PC-3 (cell line): Measurements from ENCODE around the gene YEATS4. TPM values are rescaled to one million over a fixed set of nuclear protein-coding genes. Genes with fewer than 3 reads are reported as not detected.

Experiments used
- ATAC-seq: fragments of 200-7000 bp; cut with Tn5 transposase; 2 replicates; pipeline ENCODE4 v1.9.1; 2020; ENCODE audit warnings: mild to moderate bottlenecking, moderate library complexity
- BruUV-seq: library from RNA; stranded (reverse); fragments of 400-500 nt; replicated peaks from 2 replicates; lab custom pipeline; 2021; lab: Mats Ljungman, UMichigan
- CTCF ChIA-PET: fragments of 300-600 bp; sonication (Branson Sonifier 250); formaldehyde crosslinking; loops from one replicate; lab custom pipeline; 2022; ENCODE audit warnings: antibody characterized with exemption; lab: Charles Lee
- POLR2A ChIA-PET: fragments of 300-600 bp; sonication (Branson Sonifier 250); formaldehyde crosslinking; loops from one replicate; lab custom pipeline; 2022; ENCODE audit warnings: antibody characterized with exemption; ENCODE audit not compliant: unreplicated experiment; lab: Charles Lee
- DNase-seq: peaks from one replicate; pipeline ENCODE4 v3.0.0-alpha.2; 2015
- H2AFZ ChIP-seq: fragments of 300-600 bp; sonication (generic); 2 replicates; pipeline ENCODE4 v1.6.0; 2016; ENCODE audit warnings: antibody characterized with exemption, low read length
- H3F3A ChIP-seq: fragments of 300-600 bp; sonication (generic); one replicate; pipeline ENCODE4 v1.6.0; 2017; ENCODE audit warnings: antibody characterized with exemption, low read length, control low read depth, mild to moderate bottlenecking; ENCODE audit not compliant: unreplicated experiment
- H3K27ac ChIP-seq: fragments of 300-600 bp; sonication (generic); 2 replicates; pipeline ENCODE4 v1.5.1; 2016; ENCODE audit warnings: mild to moderate bottlenecking, low read length
- H3K27me3 ChIP-seq: fragments of 300-600 bp; sonication (generic); 2 replicates; pipeline ENCODE4 v1.6.1; 2016; ENCODE audit warnings: low read length, mixed read lengths
- H3K36me3 ChIP-seq: fragments of 300-600 bp; sonication (generic); 2 replicates; pipeline ENCODE4 v1.6.1; 2016; ENCODE audit warnings: low read depth, mixed run types, low read length, mixed read lengths
- H3K4me1 ChIP-seq: fragments of 300-600 bp; sonication (generic); 2 replicates; pipeline ENCODE4 v1.5.1; 2016; ENCODE audit warnings: low read length; ENCODE audit not compliant: insufficient read depth
- H3K4me2 ChIP-seq: fragments of 300-600 bp; sonication (generic); 2 replicates; pipeline ENCODE4 v1.6.0; 2016; ENCODE audit warnings: low read length
- H3K4me3 ChIP-seq: fragments of 300-600 bp; sonication (generic); 2 replicates; pipeline ENCODE4 v1.5.1; 2016; ENCODE audit warnings: mild to moderate bottlenecking, low read length, mixed read lengths
- H3K79me2 ChIP-seq: fragments of 300-600 bp; sonication (generic); 2 replicates; pipeline ENCODE4 v1.6.1; 2017; ENCODE audit warnings: low read length, mixed read lengths
- H3K9ac ChIP-seq: fragments of 300-600 bp; sonication (generic); 2 replicates; pipeline ENCODE4 v1.6.0; 2016; ENCODE audit warnings: mild to moderate bottlenecking, low read length
- H3K9me2 ChIP-seq: fragments of 300-600 bp; sonication (generic); replicated peaks from 2 replicates; pipeline ENCODE4 v1.6.1; 2016; ENCODE audit warnings: mixed run types, low read length, mixed read lengths
- H3K9me3 ChIP-seq: fragments of 300-600 bp; sonication (generic); 2 replicates; pipeline ENCODE4 v1.6.1; 2016; ENCODE audit warnings: low read length, mixed read lengths
- H4K20me1 ChIP-seq: fragments of 300-600 bp; sonication (generic); 2 replicates; pipeline ENCODE4 v1.6.1; 2016; ENCODE audit warnings: low read length, mixed read lengths
- CTCF ChIP-seq: fragments of 300-600 bp; sonication (generic); conservative IDR thresholded peaks from 2 replicates; pipeline ENCODE4 v1.5.1; 2017; ENCODE audit warnings: antibody characterized with exemption, low read depth, mild to moderate bottlenecking, low read length
- EZH2 ChIP-seq: fragments of 300-600 bp; sonication (generic); IDR thresholded peaks from one replicate; pipeline ENCODE4 v1.6.1; 2017; ENCODE audit warnings: antibody characterized with exemption, mild to moderate bottlenecking, low read length; ENCODE audit not compliant: unreplicated experiment
- EZH2phosphoT487 ChIP-seq: fragments of 300-600 bp; sonication (generic); IDR thresholded peaks from 2 replicates; pipeline ENCODE4 v1.6.1; 2018; ENCODE audit warnings: mild to moderate bottlenecking, antibody characterized with exemption, low read length, borderline replicate concordance
- intact Hi-C: fragments of 100-400 bp; cut with micrococcal nuclease; formaldehyde crosslinking; loops from 2 replicates; pipeline ENCODE4 v1.9.0; 2023
- total RNA-seq: library from RNA; depleted of rRNA; stranded (reverse); fragments of >200 nt; gene quantifications from 2 replicates; pipeline ENCODE4 v1.2.3, GENCODE V29; 2014

YEATS4 gene
- total RNA-seq, 1 experiment from 2014 or later: 41.3 TPM

- H3K9ac ChIP-seq: no peak overlapping the region
- H3F3A ChIP-seq: no peaks in the 10 kb centered on the region
- TF ChIP-seq CTCF (no peak), EZH2phosphoT487 (no peak), EZH2 (no peak)
- no peaks in the 10 kb centered on the region for H4K20me1 ChIP-seq
- ATAC-seq: peak; percentile 100
- no peak overlapping the region; the same call in 1 of the 2 replicates for H3K4me3 ChIP-seq
- peak overlapping the region; percentile 32 for H3K4me2 ChIP-seq
- H3K36me3 ChIP-seq: no peaks in the 10 kb centered on the region
- BruUV-seq: no TSS peak
- DNase-seq: peak; percentile 94
- POLR2A ChIA-PET: no interaction called here
- CTCF ChIA-PET: no interaction called here
- H3K27me3 ChIP-seq: no peaks in the 10 kb centered on the region
- no peaks in the 10 kb centered on the region for H3K9me2 ChIP-seq
- intact Hi-C loops: no loop called here
- H3K79me2 ChIP-seq: no peaks in the 10 kb centered on the region
- H3K4me1 ChIP-seq: peaks cover 18% of the 10 kb centered on the region
- H3K27ac ChIP-seq: no peak overlapping the region
- H3K9me3 ChIP-seq: no peaks in the 10 kb centered on the region
- H2AFZ ChIP-seq: no peak overlapping the region
These were observed 46.0 kb downstream of the YEATS4 start for GRCh38 chr12:69405566-69405865.

DNA sequence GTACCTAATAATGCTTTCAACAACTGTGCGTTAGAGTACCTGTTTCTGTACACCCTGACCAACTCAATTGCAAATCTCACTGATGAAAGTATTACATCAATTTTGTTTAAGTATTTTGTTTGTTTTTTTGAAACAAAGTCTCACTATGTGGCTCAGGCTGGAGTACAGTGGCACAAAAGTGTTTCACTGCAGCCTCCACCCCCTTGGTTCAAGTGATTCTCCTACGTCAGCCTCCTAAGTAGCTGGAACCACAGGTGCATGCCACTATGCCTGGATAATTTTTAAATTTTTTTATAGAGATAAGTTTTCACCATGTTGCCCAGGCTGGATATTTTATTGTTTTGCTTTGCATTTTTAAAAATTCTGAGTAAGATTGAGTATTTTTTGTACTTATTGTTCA lies 46.7 kb downstream of the YEATS4 start:
- Histone ChIP-seq H3K4me3 (no peak overlapping the region), H3K9me3 (no peaks in the 10 kb centered on the region), H3K27ac (no peak overlapping the region), H4K20me1 (no peaks in the 10 kb centered on the region), H3K4me2 (peak overlapping the region; percentile 32), H3F3A (no peaks in the 10 kb centered on the region), H3K9me2 (no peaks in the 10 kb centered on the region), H3K27me3 (no peaks in the 10 kb centered on the region), H2AFZ (no peak overlapping the region), H3K4me1 (peaks cover 18% of the 10 kb centered on the region), H3K79me2 (no peaks in the 10 kb centered on the region), H3K36me3 (no peaks in the 10 kb centered on the region), H3K9ac (no peak overlapping the region)
- POLR2A ChIA-PET: no interaction called here
- CTCF ChIA-PET: no interaction called here
- no TSS peak for BruUV-seq
- ATAC-seq (no peak), DNase-seq (no peak)
- intact Hi-C loops: no loop called here
- TF ChIP-seq EZH2phosphoT487: no peak
- TF ChIP-seq EZH2: no peak
- TF ChIP-seq CTCF: no peak

DNA sequence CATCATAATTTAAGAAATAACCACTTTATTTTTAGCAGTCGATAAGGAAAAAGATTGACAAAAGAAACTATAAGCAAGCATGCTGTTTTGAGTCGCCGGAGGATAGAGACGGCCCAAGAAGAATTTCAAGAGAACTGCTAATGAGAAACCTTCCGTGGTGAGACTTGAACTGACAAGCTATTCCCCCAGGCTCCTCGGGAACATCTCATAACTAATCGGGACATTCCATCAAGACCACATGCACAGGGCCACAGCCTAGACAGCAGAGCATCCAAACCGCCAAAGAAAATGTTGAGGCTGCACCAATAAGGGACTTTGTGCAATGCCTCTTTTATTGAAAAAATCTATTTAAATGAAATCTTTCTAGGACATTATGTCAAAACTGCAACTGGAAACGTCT lies 51.0 kb downstream of the YEATS4 start:
- no peak overlapping the region for H3K9ac ChIP-seq
- no peaks in the 10 kb centered on the region for H3K27me3 ChIP-seq
- no peak overlapping the region for H3K4me3 ChIP-seq
- TF ChIP-seq EZH2phosphoT487 (no peak), EZH2 (no peak)
- no peaks in the 10 kb centered on the region for H3K36me3 ChIP-seq
- intact Hi-C loops: no loop called here
- ATAC-seq (no peak), DNase-seq (no peak)
- POLR2A ChIA-PET: no interaction called here
- H3K27ac ChIP-seq: no peak overlapping the region
- peaks cover 8% of the 10 kb centered on the region for H3K4me1 ChIP-seq
- BruUV-seq: no TSS peak
- H3K9me3 ChIP-seq: no peaks in the 10 kb centered on the region
- CTCF ChIA-PET: no interaction called here
- no peaks in the 10 kb centered on the region for H3K79me2 ChIP-seq
- no peak overlapping the region for H3K4me2 ChIP-seq
- H4K20me1 ChIP-seq: no peaks in the 10 kb centered on the region
- H3F3A ChIP-seq: no peaks in the 10 kb centered on the region
- H2AFZ ChIP-seq: no peak overlapping the region
- H3K9me2 ChIP-seq: no peaks in the 10 kb centered on the region
